Neural cell (in vitro differentiated cells): ENCODE measurements around the gene HMGB1. TPM values are rescaled to one million over a fixed set of nuclear protein-coding genes. Genes with fewer than 3 reads are reported as not detected.
"Not testable (repeated sequence)": the region's sequence is repeated elsewhere in the genome, so short reads cannot be mapped to it uniquely, and the experiment has no call there.

Experiments used
- H2AFZ ChIP-seq: fragments of 200-600, 300-800 bp; sonication (generic), shearing (Covaris generic); 2 replicates; pipeline ENCODE4 v1.6.0; 2014; ENCODE audit warnings: low read depth, mild to moderate bottlenecking, antibody characterized with exemption, low read length, moderate library complexity
- H3F3A ChIP-seq: fragments of 200-600 bp; shearing (Covaris generic); 2 replicates; pipeline ENCODE4 v1.6.1; 2016; ENCODE audit warnings: mild to moderate bottlenecking, moderate library complexity, mixed read lengths, antibody characterized with exemption, low read length; ENCODE audit not compliant: insufficient read depth, poor library complexity, severe bottlenecking
- H3K27ac ChIP-seq: fragments of 200-600, 300-800 bp; sonication (generic), shearing (Covaris generic); 2 replicates; pipeline ENCODE4 v1.5.1; 2014; ENCODE audit warnings: mild to moderate bottlenecking, low read length, moderate library complexity
- H3K27me3 ChIP-seq: fragments of 300-800, 200-600 bp; sonication (generic), shearing (Covaris generic); 2 replicates; pipeline ENCODE4 v1.6.0; 2014; ENCODE audit warnings: mild to moderate bottlenecking, low read depth, low read length, moderate library complexity; ENCODE audit not compliant: insufficient read depth
- H3K36me3 ChIP-seq: fragments of 300-800, 200-600 bp; sonication (generic), shearing (Covaris generic); 2 replicates; pipeline ENCODE4 v1.5.1; 2014; ENCODE audit warnings: mild to moderate bottlenecking, antibody characterized with exemption, low read length, moderate library complexity; ENCODE audit not compliant: insufficient read depth
- H3K4me2 ChIP-seq: fragments of 300-800, 200-600 bp; sonication (generic), shearing (Covaris generic); 2 replicates; pipeline ENCODE4 v1.6.0; 2014; ENCODE audit warnings: mild to moderate bottlenecking, low read length
- H3K4me3 ChIP-seq: fragments of 300-800, 200-600 bp; sonication (generic), shearing (Covaris generic); 2 replicates; pipeline ENCODE4 v1.5.1; 2014; ENCODE audit warnings: mild to moderate bottlenecking, low read length, moderate library complexity
- H3K79me2 ChIP-seq: fragments of 200-600 bp; shearing (Covaris generic); replicated peaks from 2 replicates; pipeline ENCODE4 v1.6.0; 2014; ENCODE audit warnings: mild to moderate bottlenecking, low read length, moderate library complexity; ENCODE audit not compliant: insufficient read depth
- H3K9ac ChIP-seq: fragments of 300-800, 200-600 bp; sonication (generic), shearing (Covaris generic); 2 replicates; pipeline ENCODE4 v1.6.1; 2016; ENCODE audit warnings: mild to moderate bottlenecking, low read length, mixed read lengths
- H3K9me2 ChIP-seq: fragments of 200-600 bp; shearing (Covaris generic); 2 replicates; pipeline ENCODE4 v1.6.1; 2016; ENCODE audit warnings: mild to moderate bottlenecking, low read length, mixed read lengths; ENCODE audit not compliant: insufficient read depth
- H3K9me3 ChIP-seq: fragments of 200-600, 300-800 bp; sonication (generic), shearing (Covaris generic); 2 replicates; pipeline ENCODE4 v1.6.1; 2016; ENCODE audit warnings: mild to moderate bottlenecking, mixed run types, low read length, moderate library complexity, mixed read lengths
- H4K20me1 ChIP-seq: fragments of 200-600 bp; shearing (Covaris generic); 2 replicates; pipeline ENCODE4 v1.6.1; 2016; ENCODE audit warnings: mild to moderate bottlenecking, mixed run types; ENCODE audit not compliant: insufficient read depth
- CTCF ChIP-seq: fragments of 450-650 bp; IDR thresholded peaks from 2 replicates; pipeline ENCODE4 v1.5.1; 2014; ENCODE audit warnings: antibody characterized with exemption, mild to moderate bottlenecking, moderate library complexity; ENCODE audit not compliant: poor library complexity, severe bottlenecking
- EP300 ChIP-seq: fragments of 450-650 bp; conservative IDR thresholded peaks from 2 replicates; pipeline ENCODE4 v1.6.1; 2014; ENCODE audit warnings: antibody characterized with exemption, mild to moderate bottlenecking, moderate library complexity; ENCODE audit not compliant: poor library complexity, severe bottlenecking
- EZH2 ChIP-seq: fragments of 200-600, 300-800 bp; shearing (Covaris generic), sonication (generic); IDR thresholded peaks from 2 replicates; pipeline ENCODE4 v1.6.1; 2014; ENCODE audit warnings: antibody characterized with exemption, low read length, borderline replicate concordance, mild to moderate bottlenecking; ENCODE audit not compliant: insufficient read depth, poor library complexity, severe bottlenecking
- MXI1 ChIP-seq: fragments of 450-650 bp; conservative IDR thresholded peaks from 2 replicates; pipeline ENCODE4 v1.6.1; 2014; ENCODE audit warnings: antibody characterized with exemption, mild to moderate bottlenecking; ENCODE audit not compliant: poor library complexity, severe bottlenecking
- POLR2AphosphoS5 ChIP-seq: IDR thresholded peaks from 2 replicates; pipeline ENCODE4 v1.6.1; 2012
- RAD21 ChIP-seq: fragments of 450-650 bp; conservative IDR thresholded peaks from 2 replicates; pipeline ENCODE4 v1.6.1; 2014; ENCODE audit warnings: antibody characterized with exemption, mild to moderate bottlenecking, moderate library complexity
- REST ChIP-seq: IDR thresholded peaks from 2 replicates; pipeline ENCODE4 v1.6.1; 2012; ENCODE audit warnings: borderline replicate concordance
- SMC3 ChIP-seq: fragments of 450-650 bp; conservative IDR thresholded peaks from 2 replicates; pipeline ENCODE4 v1.6.1; 2014; ENCODE audit warnings: antibody characterized with exemption, mild to moderate bottlenecking, moderate library complexity; ENCODE audit not compliant: poor library complexity
- TAF1 ChIP-seq: IDR thresholded peaks from 2 replicates; pipeline ENCODE4 v1.6.1; 2012; ENCODE audit warnings: low read depth
- polyA plus RNA-seq: library from polyadenylated mRNA; depleted of rRNA; stranded (reverse); fragments of >200 nt; gene quantifications from 2 replicates; pipeline ENCODE4 v1.2.3, GENCODE V29; 2014

Gene HMGB1
- polyA plus RNA-seq, 1 donor from 2014 or later, result 1,091 TPM

GRCh38 chr13:30461279-30462066 is 4.3 kb downstream of the HMGB1 start:
- not testable (repeated sequence) for H3K4me2 ChIP-seq, H4K20me1 ChIP-seq, H3F3A ChIP-seq, H3K36me3 ChIP-seq, H3K9ac ChIP-seq, H2AFZ ChIP-seq, H3K9me3 ChIP-seq, H3K27ac ChIP-seq, H3K27me3 ChIP-seq, H3K4me3 ChIP-seq, H3K9me2 ChIP-seq
- peaks cover 30% of the 10 kb centered on the region for H3K79me2 ChIP-seq
- TF ChIP-seq CTCF (peak; percentile 72), RAD21 (peak; percentile 80), SMC3 (peak; percentile 76)

DNA sequence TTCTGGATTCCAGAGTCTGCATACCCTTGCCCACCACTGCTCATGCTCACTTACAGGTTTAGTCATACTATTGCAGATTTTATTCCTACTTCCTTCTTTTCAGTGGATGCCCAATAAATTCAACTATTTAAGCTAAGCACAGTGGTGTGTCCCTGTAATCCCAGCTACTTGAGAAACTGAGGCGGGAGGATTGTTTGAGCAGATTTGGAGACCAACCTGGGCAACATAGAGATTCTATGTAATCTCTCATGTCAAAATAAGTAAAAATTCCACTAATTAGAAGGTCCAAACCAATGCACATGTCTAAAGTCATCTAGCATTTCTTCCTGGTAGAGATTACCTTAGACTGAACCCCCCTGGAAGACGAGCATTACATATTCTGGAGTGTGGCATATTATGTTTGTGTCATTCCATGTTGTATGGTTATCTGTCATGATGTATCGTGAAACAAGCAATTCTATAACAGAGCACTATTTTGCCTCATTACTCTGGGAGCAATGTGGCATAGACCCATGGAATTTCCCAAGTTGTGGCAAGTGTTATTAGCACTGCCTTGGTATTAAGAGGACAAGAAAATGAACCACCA is 8.3 kb downstream of the HMGB1 start:
- no peak overlapping the region for H3K27ac ChIP-seq
- TF ChIP-seq CTCF (no peak), POLR2AphosphoS5 (no peak), EP300 (no peak), TAF1 (no peak), MXI1 (no peak), RAD21 (no peak), SMC3 (no peak), EZH2 (no peak), REST (no peak)

More for the DNA sequence above, 8.3 kb downstream of the HMGB1 start:
- H4K20me1 ChIP-seq, result no peaks in the 10 kb centered on the region
- H3K9ac ChIP-seq, result no peak overlapping the region
- H3K27me3 ChIP-seq, result no peaks in the 10 kb centered on the region
- peaks cover 11% of the 10 kb centered on the region for H3K79me2 ChIP-seq
- no peak overlapping the region for H3K4me2 ChIP-seq
- H3K9me3 ChIP-seq, result no peaks in the 10 kb centered on the region
- H3K9me2 ChIP-seq, result no peaks in the 10 kb centered on the region
- H3K36me3 ChIP-seq, result peaks cover 4% of the 10 kb centered on the region
- H2AFZ ChIP-seq, result no peak overlapping the region
- H3K4me3 ChIP-seq, result no peak overlapping the region
- no peaks in the 10 kb centered on the region for H3F3A ChIP-seq
